Measurements from ENCODE around the gene MAP4K3.

DNA sequence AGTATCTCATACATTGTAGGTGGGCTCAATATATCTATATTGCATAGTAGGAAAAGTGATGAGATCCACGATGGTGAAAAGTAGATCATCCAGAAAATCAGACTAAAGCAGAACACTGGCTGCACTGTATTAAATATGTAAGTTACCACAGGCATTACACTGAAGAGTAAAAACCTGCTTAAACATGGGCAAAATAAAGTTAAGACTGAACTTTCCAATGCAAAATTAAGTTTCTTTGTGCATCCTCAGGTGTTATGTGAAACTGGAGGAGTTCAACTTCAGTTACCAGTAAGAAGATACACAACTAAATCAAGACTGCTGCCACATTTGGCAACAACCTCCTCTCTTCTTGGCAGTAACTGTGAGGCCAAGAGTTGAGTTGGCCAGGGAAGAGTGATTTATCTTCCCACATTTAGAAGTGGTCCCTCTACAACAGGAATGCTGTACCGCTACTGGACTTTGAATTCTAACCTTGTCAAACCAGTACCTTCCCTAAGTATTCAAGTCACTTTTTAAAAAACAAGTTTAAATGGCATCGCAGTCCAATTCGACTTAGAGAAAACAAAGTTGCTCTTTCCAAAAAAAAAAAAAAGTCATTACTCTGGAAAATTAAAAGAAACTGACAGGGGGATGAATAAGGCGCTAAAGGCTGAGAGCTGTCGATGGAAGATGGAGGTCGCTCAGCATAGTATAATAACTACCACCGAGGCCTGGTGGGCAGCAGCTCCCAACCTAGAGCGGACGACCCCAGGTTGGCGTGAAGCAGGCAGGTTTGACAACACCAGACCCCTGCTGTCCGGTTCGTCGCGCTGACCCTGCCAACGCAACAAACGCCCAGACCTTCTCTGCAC, 1.1 kb downstream of the MAP4K3 start:
- TF ChIP-seq CTCF (conservative IDR thresholded peaks at IDR 0.05; ENCODE audit: low read depth, low read length) (no peak), EZH2 (IDR thresholded peaks at IDR 0.05; ENCODE audit: low read length, unreplicated experiment) (no peak), EZH2phosphoT487 (IDR thresholded peaks at IDR 0.05; ENCODE audit: borderline replicate concordance, low read length) (no peak)

All from PC-3 (cell line).